AG10803 (cell line): ENCODE results near the gene RAB30.

Experiments
- DNase-seq: peaks from one replicate; pipeline ENCODE4 v3.0.0; 2010; ENCODE audit warnings: low read depth
- H3K4me3 ChIP-seq: 2 replicates; pipeline ENCODE4 v1.5.1; 2011; ENCODE audit warnings: mild to moderate bottlenecking, low read length, control low read depth
- CTCF ChIP-seq: conservative IDR thresholded peaks from 2 replicates; pipeline ENCODE4 v1.5.1; 2011; ENCODE audit warnings: mild to moderate bottlenecking, low read length, control low read depth, inconsistent platforms

Gene RAB30

GRCh38 chr11:83031127-83031526 is 40.6 kb downstream of the RAB30 start:
- no peak overlapping the region for H3K4me3 ChIP-seq
- TF ChIP-seq CTCF = no peak
- DNase-seq = no peak

- no peak for DNase-seq
- TF ChIP-seq CTCF = no peak
- H3K4me3 ChIP-seq = no peak overlapping the region
These were observed 43.9 kb downstream of the RAB30 start for GRCh38 chr11:83027794-83028193.

GRCh38 chr11:83027289-83027688 is 44.4 kb downstream of the RAB30 start:
- no peak overlapping the region for H3K4me3 ChIP-seq
- no peak for DNase-seq
- TF ChIP-seq CTCF = no peak

- no peak overlapping the region for H3K4me3 ChIP-seq
- TF ChIP-seq CTCF = no peak
- DNase-seq = no peak
These were observed 45.5 kb downstream of the RAB30 start for GRCh38 chr11:83026229-83026628.

GRCh38 chr11:83025267-83025704 is 46.4 kb downstream of the RAB30 start:
- TF ChIP-seq CTCF = no peak
- no peak for DNase-seq

GRCh38 chr11:83024270-83024854 is 47.3 kb downstream of the RAB30 start:
- TF ChIP-seq CTCF = no peak
- DNase-seq = no peak
- H3K4me3 ChIP-seq = no peak overlapping the region

More at GRCh38 chr11:83025267-83025704, 46.4 kb downstream of the RAB30 start:
- no peak overlapping the region for H3K4me3 ChIP-seq

- TF ChIP-seq CTCF = no peak
- DNase-seq = no peak
- no peak overlapping the region for H3K4me3 ChIP-seq
These were observed 48.3 kb downstream of the RAB30 start for GRCh38 chr11:83023410-83023809.
